Transverse colon (tissue), 3 donors: Measurements from ENCODE around the gene INSYN2B.

Experiments used
- POLR2A ChIP-seq: fragments of 450-650 bp; IDR thresholded peaks from one replicate; pipeline ENCODE4 v1.6.1; 2016; ENCODE audit warnings: antibody characterized with exemption, mild to moderate bottlenecking, moderate library complexity
- TF ChIP-seq, protein P1 (sequence below), 5 experiments: fragments of 200-600 bp in 3 of 5; fragments of 450-650 bp in 2 of 5; sonication (generic) in 3 of 5; IDR thresholded peaks; 1 replicate in 2 of 5; 2 replicates in 3 of 5; pipeline ENCODE4 v1.5.1; 2016 to 2017; ENCODE audit warnings: antibody characterized with exemption in 5 of 5, inconsistent platforms in 3 of 5, mild to moderate bottlenecking in 2 of 5, moderate library complexity in 1 of 5

GRCh38 chr5:169889572-169889971, 90.7 kb downstream of the INSYN2B start:
- TF ChIP-seq, protein P1, sequence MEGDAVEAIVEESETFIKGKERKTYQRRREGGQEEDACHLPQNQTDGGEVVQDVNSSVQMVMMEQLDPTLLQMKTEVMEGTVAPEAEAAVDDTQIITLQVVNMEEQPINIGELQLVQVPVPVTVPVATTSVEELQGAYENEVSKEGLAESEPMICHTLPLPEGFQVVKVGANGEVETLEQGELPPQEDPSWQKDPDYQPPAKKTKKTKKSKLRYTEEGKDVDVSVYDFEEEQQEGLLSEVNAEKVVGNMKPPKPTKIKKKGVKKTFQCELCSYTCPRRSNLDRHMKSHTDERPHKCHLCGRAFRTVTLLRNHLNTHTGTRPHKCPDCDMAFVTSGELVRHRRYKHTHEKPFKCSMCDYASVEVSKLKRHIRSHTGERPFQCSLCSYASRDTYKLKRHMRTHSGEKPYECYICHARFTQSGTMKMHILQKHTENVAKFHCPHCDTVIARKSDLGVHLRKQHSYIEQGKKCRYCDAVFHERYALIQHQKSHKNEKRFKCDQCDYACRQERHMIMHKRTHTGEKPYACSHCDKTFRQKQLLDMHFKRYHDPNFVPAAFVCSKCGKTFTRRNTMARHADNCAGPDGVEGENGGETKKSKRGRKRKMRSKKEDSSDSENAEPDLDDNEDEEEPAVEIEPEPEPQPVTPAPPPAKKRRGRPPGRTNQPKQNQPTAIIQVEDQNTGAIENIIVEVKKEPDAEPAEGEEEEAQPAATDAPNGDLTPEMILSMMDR (IDR thresholded peaks at IDR 0.05): no peak
- TF ChIP-seq POLR2A: no peak
